HG02938 (cell line): ENCODE measurements around the gene RPL39L.
"Not testable (repeated sequence)": the region's sequence is repeated elsewhere in the genome, so short reads cannot be mapped to it uniquely, and the experiment has no call there.

Experiments
- ATAC-seq: cut with Tn5 transposase; IDR thresholded peaks from one replicate; pipeline ENCODE4 v1.9.1; 2021; ENCODE audit warnings: mild to moderate bottlenecking, moderate library complexity; ENCODE audit not compliant: unreplicated experiment

The RPL39L gene

GRCh38 chr3:187139126-187139894 is at the start of gene RPL39L:
TSS of gene RPL39L (minus strand) at chr3:187139496. CDS start at chr3:187121300, 18,196 bp downstream.
- peak; percentile 96 for ATAC-seq

- ATAC-seq: no peak
These were observed 49.6 kb upstream of the RPL39L start for GRCh38 chr3:187188931-187189330.

DNA sequence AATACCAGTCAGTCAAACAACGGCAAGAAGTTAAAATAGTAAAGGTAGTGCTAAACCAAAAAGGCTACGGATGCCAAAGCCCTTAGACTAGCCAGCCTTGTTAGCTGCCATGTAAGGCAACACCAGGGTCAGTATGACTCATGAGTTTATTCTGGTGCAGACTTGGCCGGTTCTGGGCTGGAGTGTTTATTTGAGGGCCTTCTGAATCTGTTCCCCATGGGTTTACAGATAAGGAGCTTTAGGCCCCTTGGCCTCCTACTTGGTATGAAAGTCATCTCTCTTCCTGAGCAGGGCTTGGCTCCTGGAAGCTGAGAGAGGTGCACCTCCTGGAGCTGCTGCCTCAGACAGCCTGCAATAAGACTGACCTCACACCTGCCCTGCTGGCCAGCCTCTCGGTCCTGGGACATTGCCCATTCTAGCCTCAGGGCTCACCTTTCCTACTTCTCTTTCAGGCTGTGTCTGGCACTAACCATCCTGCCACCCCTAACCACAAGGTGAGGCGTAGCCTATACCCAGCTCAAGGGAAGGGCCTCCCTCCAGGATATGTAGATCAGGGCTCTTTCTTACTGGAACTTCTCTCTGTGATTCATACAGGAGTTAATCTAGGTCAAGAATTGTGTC is 47.6 kb upstream of the RPL39L start:
- ATAC-seq: no peak

DNA sequence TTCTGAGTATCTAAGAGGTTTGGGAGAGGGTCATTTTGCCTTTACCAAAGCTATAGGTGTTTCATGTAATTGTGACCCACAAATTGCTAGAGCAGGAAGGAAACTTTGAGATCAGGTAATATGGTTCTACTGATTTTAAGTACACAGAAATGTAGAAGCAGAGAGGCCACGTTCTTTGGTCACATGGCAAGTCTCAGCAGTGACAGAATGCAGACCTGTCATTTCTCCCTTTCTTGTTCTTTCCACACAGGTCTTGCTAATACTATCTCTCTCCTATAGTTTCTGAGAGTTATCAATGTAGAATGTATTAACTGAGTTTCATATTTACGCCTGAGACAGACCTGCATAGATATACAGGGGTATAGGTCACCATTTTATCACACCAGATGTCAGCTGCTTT is 47.1 kb upstream of the RPL39L start:
- no peak for ATAC-seq

- ATAC-seq: no peak
These were observed 46.5 kb upstream of the RPL39L start for GRCh38 chr3:187185759-187186158.

DNA sequence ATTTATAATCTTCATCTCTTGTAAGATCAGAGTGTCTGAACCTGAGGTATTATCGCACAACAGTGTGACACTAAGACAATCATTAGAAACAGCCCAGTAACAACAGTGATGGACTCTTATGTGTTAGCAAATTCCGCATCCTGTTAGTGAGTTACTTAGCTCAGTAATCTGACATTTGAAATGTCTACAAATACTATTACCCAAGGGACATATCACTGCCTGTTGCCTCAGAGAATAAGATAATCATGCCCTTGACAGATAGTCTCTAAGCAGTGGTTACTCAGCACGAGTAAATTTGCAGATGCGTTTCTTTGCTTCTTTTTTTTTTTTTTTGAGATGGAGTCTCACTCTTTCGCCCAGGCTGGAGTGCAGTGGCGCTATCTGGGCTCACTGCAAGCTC is 44.6 kb upstream of the RPL39L start:
- no peak for ATAC-seq

DNA sequence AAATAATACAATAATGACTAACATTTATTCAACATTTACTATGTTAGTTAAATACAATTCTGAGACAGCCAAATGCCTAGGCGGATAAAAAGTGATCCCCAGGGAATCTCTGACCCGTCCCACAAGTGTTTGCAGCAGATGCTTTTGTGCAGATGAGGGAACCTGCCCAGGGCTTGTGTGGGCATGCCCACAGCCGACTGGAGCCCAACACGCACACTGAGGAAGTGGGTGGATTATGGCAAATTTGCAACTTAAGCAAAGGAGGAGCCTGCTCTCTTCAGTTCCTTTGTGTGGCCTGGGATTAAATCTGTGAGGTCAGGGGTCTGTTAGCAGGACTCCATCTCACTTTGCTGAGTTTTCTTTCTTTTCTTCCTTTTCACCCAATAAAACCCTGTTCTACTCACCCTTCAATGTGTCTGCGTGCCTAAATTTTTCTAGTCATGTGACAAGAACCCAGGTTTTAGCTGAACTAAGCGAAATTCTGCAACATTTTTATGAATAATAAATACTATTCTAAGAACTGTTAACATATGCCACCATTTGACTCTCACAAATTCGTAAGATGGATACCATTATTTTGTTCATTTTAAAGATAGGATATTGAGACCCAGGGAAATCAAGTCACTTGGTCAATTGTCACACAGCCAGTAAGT is 44.0 kb upstream of the RPL39L start:
- no peak for ATAC-seq

DNA sequence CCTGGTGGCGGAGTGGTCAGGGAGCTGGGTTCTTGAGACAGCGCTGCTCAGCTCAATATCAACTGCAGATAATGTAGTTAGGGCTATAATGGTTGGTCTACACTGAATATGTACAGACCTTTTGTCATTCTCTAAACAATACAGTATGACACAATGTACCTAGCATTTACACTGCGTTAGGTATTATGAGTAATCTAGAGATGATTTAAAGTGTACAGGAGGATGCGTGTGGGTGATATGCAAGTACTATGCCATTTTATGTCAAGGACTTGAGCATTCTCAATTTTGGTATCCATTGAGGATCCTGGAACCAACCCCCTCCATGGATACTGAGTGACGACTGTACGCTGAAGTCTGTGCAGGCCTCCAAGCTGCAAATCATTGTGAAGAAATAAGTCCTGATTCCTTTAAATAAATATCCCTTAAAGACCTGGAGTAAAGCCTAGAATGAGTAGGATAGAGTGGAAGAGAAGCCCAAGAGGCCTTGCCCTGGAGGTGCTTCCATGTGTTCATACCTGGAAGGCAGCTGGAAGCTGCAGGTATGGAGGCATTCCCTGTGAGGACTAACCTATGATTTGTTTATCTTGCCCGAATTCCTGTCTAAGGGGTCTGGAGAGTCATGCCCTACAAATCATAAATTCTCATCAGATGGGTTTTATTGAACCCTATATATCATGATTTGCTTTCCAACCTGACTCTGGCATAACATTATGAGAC is 42.3 kb upstream of the RPL39L start:
- ATAC-seq: no peak

GRCh38 chr3:187172929-187173328 is 33.6 kb upstream of the RPL39L start:
- no peak for ATAC-seq

DNA sequence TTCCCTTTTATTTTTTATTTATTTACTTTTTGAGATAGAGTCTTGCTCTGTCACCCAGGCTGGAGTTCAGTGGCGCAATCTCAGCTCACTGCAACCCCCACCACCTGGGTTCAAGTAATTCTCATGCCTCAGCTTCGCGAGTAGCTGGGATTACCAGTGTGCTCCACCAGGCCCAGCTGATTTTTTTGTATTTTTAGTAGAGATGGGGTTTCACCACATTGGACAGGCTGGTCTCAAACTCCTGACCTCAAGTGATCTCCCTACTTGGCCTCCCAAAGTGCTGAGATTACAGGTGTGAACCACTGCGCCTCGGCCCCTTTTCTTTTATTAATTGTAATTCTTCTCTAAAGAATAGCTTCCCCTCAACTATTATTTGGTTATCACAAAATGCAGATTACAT is 31.6 kb upstream of the RPL39L start:
- ATAC-seq: not testable (repeated sequence)

DNA sequence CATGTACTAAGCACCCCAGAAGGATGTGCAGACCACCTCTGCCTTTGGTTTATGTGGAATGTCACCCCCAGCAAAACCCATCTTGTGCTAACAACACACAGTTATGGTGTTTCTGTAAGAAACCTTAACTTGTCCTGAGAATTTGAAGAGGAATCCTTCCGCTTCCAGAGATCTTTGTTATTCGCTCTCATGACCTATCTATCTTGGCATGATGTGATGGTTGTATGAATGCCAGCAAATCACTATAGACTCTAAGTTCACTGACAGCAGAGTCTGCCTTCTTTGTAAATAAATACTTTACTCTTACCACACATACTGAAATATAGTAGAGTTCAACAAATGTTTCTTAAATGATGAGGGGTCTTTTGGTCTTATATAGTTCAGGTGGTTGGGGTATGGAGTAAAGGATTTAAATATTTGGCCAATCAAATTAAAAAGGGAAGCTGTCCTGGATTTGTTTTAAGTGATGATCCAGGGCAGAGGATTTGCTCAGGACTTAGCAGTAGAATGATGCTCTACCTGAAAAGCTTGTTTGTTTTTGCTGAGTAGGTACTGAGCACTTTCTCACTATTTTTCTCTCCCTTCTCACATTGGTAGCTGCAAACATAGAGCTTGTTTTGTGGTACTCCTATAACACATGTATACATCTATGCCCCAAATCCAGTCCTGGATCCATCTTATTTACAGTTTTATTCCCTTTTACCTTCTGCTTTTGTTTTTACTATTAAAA is 30.1 kb upstream of the RPL39L start:
- no peak for ATAC-seq

DNA sequence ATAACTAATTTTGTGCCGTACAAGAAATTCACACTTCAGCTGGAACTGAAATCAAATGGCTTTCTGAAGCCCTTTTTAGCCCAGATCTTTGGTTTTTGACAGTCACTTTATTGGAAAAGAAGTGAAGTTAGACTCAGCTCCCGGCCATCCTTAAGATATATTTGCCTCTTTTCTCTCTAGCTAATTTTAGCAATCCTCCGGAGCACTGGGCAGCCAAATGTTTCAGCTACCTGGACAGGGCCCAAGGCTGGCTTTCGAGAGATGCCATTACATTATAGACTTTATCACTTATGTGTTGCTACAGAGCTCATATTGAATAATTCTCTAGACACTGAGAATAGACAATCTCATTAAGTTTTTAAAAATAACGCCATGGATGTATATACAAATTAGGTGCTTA is 28.5 kb upstream of the RPL39L start:
- no peak for ATAC-seq

DNA sequence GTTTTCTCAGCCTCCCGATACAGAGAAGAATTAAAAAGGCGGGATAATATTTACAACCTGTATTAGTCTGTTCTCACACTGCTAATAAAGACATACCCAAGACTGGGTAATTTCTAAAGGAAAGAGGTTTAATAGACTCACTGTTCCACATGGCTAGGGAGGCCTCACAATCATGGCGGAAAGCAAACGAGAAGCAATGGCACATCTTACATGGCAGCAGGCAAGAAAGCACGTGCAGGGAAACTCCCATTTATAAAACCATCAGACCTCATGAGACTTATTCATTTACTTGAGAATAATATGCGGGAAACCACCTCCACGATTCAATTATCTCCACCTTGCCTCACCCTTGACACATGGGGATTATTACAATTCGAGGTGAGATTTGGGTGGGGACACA is 27.5 kb upstream of the RPL39L start:
- no peak for ATAC-seq

DNA sequence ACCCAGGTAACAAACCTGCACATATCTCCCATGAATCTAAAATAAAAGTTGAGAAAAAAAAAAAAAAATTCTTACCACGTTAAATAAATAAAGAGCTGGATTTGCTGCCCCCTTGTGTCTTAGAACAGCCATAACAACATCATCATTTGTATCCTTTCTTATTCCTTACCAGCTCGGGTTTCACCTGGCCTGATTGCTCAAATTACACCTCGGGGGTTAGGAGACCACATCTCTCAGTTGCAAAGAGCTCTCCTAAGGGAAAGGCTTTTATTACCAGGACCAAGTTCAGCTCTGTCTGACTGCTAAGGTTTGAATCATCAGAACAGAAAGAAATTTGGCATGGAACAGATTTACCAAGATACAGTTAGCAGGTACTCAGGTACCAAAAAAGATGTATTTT is 25.8 kb upstream of the RPL39L start:
- ATAC-seq: no peak

DNA sequence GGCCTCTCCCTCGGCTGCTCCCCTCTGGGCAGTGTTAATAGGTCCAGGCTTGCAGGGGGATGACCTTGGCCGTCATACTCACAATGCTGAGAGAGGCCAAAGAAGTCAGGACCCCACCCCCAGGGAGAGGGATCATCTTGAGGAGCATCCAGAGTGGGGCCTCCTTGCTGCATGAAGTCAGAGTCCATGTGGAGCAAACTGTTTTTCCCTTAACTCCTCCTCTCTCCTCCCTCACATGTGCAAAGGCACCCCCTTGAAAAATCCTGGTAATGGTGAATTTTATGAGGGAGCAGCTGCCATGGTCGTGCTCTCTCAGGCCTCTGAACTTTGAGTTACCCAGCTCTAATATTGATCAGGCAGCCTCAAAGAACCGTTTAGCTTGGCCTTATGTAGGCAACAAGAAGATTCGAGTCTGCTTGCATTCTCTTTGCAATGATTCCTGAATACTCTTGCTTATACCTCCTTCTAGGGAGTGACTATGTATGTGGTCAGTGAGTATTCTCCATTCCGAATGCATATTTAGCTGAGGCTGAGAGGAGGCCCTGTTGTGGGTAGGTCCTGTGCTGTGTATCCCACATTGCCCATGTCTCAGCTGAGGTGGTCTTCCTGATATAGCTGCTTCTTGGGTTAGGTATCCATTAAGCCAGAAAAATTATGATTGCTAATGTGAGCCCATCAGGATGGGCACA is 23.1 kb upstream of the RPL39L start:
- no peak for ATAC-seq

GRCh38 chr3:187161556-187161955 is 22.3 kb upstream of the RPL39L start:
- ATAC-seq: no peak

GRCh38 chr3:187150599-187150998 is 11.3 kb upstream of the RPL39L start:
- no peak for ATAC-seq

GRCh38 chr3:187150186-187150585 is 10.9 kb upstream of the RPL39L start:
- ATAC-seq: no peak

DNA sequence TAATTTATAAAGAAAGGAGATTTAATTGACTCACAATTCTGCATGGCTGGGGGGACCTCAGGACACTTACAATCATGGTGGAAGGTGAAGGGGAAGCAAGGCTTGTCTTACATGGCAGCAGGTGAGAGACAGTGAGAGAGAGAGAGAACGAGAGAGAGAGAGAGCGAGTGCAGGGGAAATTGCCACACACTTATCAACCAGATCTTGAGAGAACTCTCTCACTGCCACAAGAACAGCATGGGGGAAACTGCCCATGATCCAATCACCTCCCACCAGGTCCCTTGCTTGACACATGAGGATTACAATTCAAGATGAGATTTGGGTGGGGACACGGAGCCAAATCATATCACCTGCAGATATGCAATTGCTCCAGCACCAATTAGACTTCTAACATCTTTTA is 7.1 kb upstream of the RPL39L start:
- no peak for ATAC-seq
